ENCODE results near the gene PNMA8C. TPM values are rescaled to one million over a fixed set of nuclear protein-coding genes. Genes with fewer than 3 reads are reported as not detected.
"Not testable (repeated sequence)": the region's sequence is repeated elsewhere in the genome, so short reads cannot be mapped to it uniquely, and the experiment has no call there.

PNMA8C gene
- total RNA-seq, 3 donors from 2014 or later: 0.59 to 0.98 TPM; not detected in 1

DNA sequence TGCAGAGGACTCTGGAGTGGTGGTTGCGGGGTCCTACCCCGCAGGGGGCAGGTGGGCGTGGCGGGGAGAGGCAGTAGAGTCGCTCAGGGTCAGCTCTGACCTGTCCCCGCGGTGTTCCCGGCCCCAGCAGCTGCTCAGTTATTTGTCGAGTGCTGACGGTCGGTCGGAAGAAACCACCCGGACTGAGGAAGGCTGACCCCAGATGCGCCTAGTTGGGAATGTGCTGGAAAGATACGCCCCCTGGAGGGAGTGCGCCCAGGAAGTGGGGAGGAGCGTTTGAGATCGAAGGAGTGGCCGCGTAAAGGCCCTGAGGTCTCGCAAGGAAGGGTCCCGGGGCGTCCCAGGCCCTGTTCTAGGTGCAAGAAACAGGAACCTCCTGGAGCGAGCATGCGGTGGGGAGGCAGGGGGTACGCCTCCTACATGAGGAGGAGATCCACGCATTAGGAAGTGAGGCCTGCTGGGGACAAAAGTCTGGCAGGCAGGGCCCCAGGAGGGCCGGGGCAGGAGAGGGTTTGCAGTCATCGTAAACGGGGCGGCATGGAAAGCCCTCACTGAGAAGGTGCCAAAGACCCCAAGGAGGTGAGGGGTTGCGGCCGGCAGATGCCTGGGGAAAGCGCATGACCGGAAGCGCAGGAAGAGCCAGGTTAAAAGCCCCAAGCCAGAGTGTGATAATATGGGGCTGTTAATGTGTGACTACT is 24.5 kb downstream of the PNMA8C start:
- peaks cover 0 to 4% of the 10 kb centered on the region in 2 donors for H3K27me3 ChIP-seq
- H3K4me3 ChIP-seq: peak overlapping the region; percentile 27 to 71 (median 57)
- DNase-seq (ENCODE audit: low spot score in 2 of 2): peak in 1 of 2 donors; percentile 54
- peaks cover 3% of the 10 kb centered on the region in 2 donors for H3K4me1 ChIP-seq
- no peaks in the 10 kb centered on the region for H3K36me3 ChIP-seq
- intact Hi-C loops (cut with DNase I; ENCODE audit: low total_unique reads): no loop called here
- H3K27ac ChIP-seq: peak overlapping the region; percentile 79 to 89
- TF ChIP-seq POLR2A (IDR thresholded peaks at IDR 0.05): no peak
- TF ChIP-seq CTCF (IDR thresholded peaks at IDR 0.05): no peak
- TF ChIP-seq POLR2AphosphoS5 (IDR thresholded peaks at IDR 0.05): no peak
- H3K9me3 ChIP-seq: no peaks in the 10 kb centered on the region

DNA sequence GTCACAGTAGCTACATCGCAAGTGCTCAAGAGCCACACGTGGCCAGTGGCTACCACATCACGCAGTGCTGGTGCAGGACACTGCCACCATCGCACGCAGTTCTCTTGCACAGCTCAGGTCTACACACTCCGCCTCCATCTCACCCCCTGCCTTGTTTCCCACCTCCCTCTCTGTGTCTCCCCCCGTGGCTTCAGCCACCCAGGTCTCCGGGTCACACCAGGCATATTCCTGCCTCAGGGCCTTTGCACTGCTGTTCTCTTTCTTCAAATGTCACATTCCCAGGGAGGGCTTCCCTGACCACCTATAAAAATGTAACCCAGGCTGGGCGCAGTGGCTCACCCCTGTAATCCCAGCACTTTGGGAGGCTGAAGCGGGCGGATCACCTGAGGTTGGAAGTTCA is 26.0 kb downstream of the PNMA8C start:
- no peaks in the 10 kb centered on the region for H3K36me3 ChIP-seq
- TF ChIP-seq POLR2A (IDR thresholded peaks at IDR 0.05): no peak
- no peak for TF ChIP-seq CTCF (IDR thresholded peaks at IDR 0.05)
- TF ChIP-seq POLR2AphosphoS5 (IDR thresholded peaks at IDR 0.05): no peak
- no peak for DNase-seq (ENCODE audit: low spot score in 2 of 2)
- peaks cover 3% of the 10 kb centered on the region in 2 donors for H3K4me1 ChIP-seq
- peak overlapping the region; percentile 48 to 51 for H3K27ac ChIP-seq
- peak overlapping the region in 2 of 3 donors; percentile 48 to 57 for H3K4me3 ChIP-seq
- intact Hi-C loops (cut with DNase I; ENCODE audit: low total_unique reads): no loop called here
- no peaks in the 10 kb centered on the region for H3K9me3 ChIP-seq
- peaks cover 0 to 4% of the 10 kb centered on the region in 2 donors for H3K27me3 ChIP-seq

- H3K9me3 ChIP-seq; H3K27me3 ChIP-seq; intact Hi-C loops (cut with DNase I; ENCODE audit: low total_unique reads); H3K4me3 ChIP-seq; H3K36me3 ChIP-seq; H3K27ac ChIP-seq; H3K4me1 ChIP-seq; DNase-seq (ENCODE audit: low spot score in 2 of 2): not testable (repeated sequence)
These were observed 30.8 kb downstream of the PNMA8C start for GRCh38 chr19:46397801-46398479.

GRCh38 chr19:46394402-46394797 is 34.3 kb downstream of the PNMA8C start:
- TF ChIP-seq POLR2A (IDR thresholded peaks at IDR 0.05) (no peak), CTCF (IDR thresholded peaks at IDR 0.05) (no peak), POLR2AphosphoS5 (IDR thresholded peaks at IDR 0.05) (no peak)

GRCh38 chr19:46393456-46394401 is 35.0 kb downstream of the PNMA8C start:
- intact Hi-C loops (cut with DNase I; ENCODE audit: low total_unique reads): loop anchor here (2.0 kb wide), 1 partner anchor 93 kb away; no protein-coding TSS in a partner anchor

More at GRCh38 chr19:46394402-46394797, 34.3 kb downstream of the PNMA8C start:
- Histone ChIP-seq H3K36me3 (no peaks in the 10 kb centered on the region), H3K27me3 (no peaks in the 10 kb centered on the region), H3K4me1 (peaks cover 0 to 9% of the 10 kb centered on the region in 2 donors), H3K9me3 (no peaks in the 10 kb centered on the region), H3K4me3 (no peak overlapping the region), H3K27ac (peak overlapping the region in 1 of 2 donors; percentile 32)
- intact Hi-C loops (cut with DNase I; ENCODE audit: low total_unique reads): loop anchor here (2.0 kb wide), 1 partner anchor 92 kb away; no protein-coding TSS in a partner anchor
- DNase-seq (ENCODE audit: low spot score in 2 of 2): no peak

More at GRCh38 chr19:46393456-46394401, 35.0 kb downstream of the PNMA8C start:
- H3K27ac ChIP-seq: peak overlapping the region in 1 of 2 donors; percentile 32
- TF ChIP-seq POLR2AphosphoS5 (IDR thresholded peaks at IDR 0.05) (no peak), CTCF (IDR thresholded peaks at IDR 0.05) (no peak), POLR2A (IDR thresholded peaks at IDR 0.05) (no peak)
- H3K27me3 ChIP-seq: no peaks in the 10 kb centered on the region
- DNase-seq (ENCODE audit: low spot score in 2 of 2): no peak
- no peaks in the 10 kb centered on the region for H3K9me3 ChIP-seq
- peaks cover 0 to 9% of the 10 kb centered on the region in 2 donors for H3K4me1 ChIP-seq
- no peaks in the 10 kb centered on the region for H3K36me3 ChIP-seq
- H3K4me3 ChIP-seq: no peak overlapping the region

Measured in breast epithelium (tissue), 4 donors.